Sciatic nerve (tissue), 2 donors: ENCODE measurements around the gene RBM4B. TPM values are rescaled to one million over a fixed set of nuclear protein-coding genes. Genes with fewer than 3 reads are reported as not detected.

Source experiments
- ATAC-seq: fragments of 200-7000 bp; cut with Tn5 transposase; one replicate; pipeline ENCODE4 v1.9.1; 2020; ENCODE audit warnings: mild to moderate bottlenecking, moderate library complexity
- DNase-seq: peaks from one replicate; pipeline ENCODE4 v3.0.0-alpha.2; 2020; ENCODE audit warnings: low spot score
- intact Hi-C: fragments of 100-400 bp; cut with DNase I; formaldehyde crosslinking; loops from one replicate; pipeline ENCODE4 v1.14.2; 2022
- total RNA-seq: library from RNA; stranded (reverse); fragmentation: NEBNext Ultra II Directional; extraction: Animal tissue kit (Norgen Biotek cat#: 25700); gene quantifications from one replicate; pipeline ENCODE4 v1.2.1, GENCODE V29; 2021
- donor health status: DM: no; HTN: no; CAD: no.
- donor health status: DM: no; HTN: no; CAD: no.

RBM4B gene
- total RNA-seq, 1 donor from 2014 or later: 23.7 TPM

- DNase-seq (no peak), ATAC-seq (no peak)
- intact Hi-C loops: no loop called here
Observed at GRCh38 chr11:66708701-66709100, 31.0 kb upstream of the RBM4B start.

- intact Hi-C loops: no loop called here
- DNase-seq: no peak
- ATAC-seq: no peak
Observed at GRCh38 chr11:66708094-66708493, 30.4 kb upstream of the RBM4B start.

GRCh38 chr11:66707486-66707885 lies 29.8 kb upstream of the RBM4B start:
- DNase-seq (no peak), ATAC-seq (no peak)
- intact Hi-C loops: no loop called here

- intact Hi-C loops: no loop called here
- DNase-seq: no peak
Observed at GRCh38 chr11:66706989-66707388, 29.3 kb upstream of the RBM4B start.

GRCh38 chr11:66705587-66706335 lies 28.1 kb upstream of the RBM4B start:
- intact Hi-C loops: no loop called here
- ATAC-seq: no peak
- DNase-seq: no peak

More at GRCh38 chr11:66706989-66707388, 29.3 kb upstream of the RBM4B start:
- no peak for ATAC-seq

- DNase-seq (no peak), ATAC-seq (no peak)
- intact Hi-C loops: no loop called here
Observed at GRCh38 chr11:66704659-66705360, 27.1 kb upstream of the RBM4B start.

GRCh38 chr11:66701432-66702240 lies 23.9 kb upstream of the RBM4B start:
- DNase-seq (no peak), ATAC-seq (no peak)
- intact Hi-C loops: no loop called here

- DNase-seq: no peak
- intact Hi-C loops: no loop called here
- ATAC-seq: no peak
Observed at GRCh38 chr11:66700742-66701141, 23.1 kb upstream of the RBM4B start.

- intact Hi-C loops: no loop called here
- ATAC-seq (no peak), DNase-seq (no peak)
Observed at GRCh38 chr11:66700337-66700736, 22.6 kb upstream of the RBM4B start.

GRCh38 chr11:66698491-66698890 lies 20.8 kb upstream of the RBM4B start:
- ATAC-seq (no peak), DNase-seq (no peak)
- intact Hi-C loops: loop anchor here (5.0 kb wide), 1 partner anchor 139 kb away; no protein-coding TSS in a partner anchor

GRCh38 chr11:66697988-66698387 lies 20.3 kb upstream of the RBM4B start:
- intact Hi-C loops: loop anchor here (5.0 kb wide), 1 partner anchor 139 kb away; no protein-coding TSS in a partner anchor
- DNase-seq (no peak), ATAC-seq (no peak)

GRCh38 chr11:66696146-66696545 lies 18.5 kb upstream of the RBM4B start:
- intact Hi-C loops: loop anchor here (5.0 kb wide), 1 partner anchor 141 kb away; no protein-coding TSS in a partner anchor
- DNase-seq (no peak), ATAC-seq (no peak)

- intact Hi-C loops: loop anchor here (5.0 kb wide), 1 partner anchor 143 kb away; no protein-coding TSS in a partner anchor
Observed at GRCh38 chr11:66694732-66695207, 17.1 kb upstream of the RBM4B start.

GRCh38 chr11:66694056-66694410 lies 16.3 kb upstream of the RBM4B start:
- DNase-seq (no peak), ATAC-seq (no peak)
- intact Hi-C loops: no loop called here

More at GRCh38 chr11:66694732-66695207, 17.1 kb upstream of the RBM4B start:
- DNase-seq: peak; percentile 92
- peak; percentile 93 for ATAC-seq

- ATAC-seq: no peak
- intact Hi-C loops: no loop called here
- no peak for DNase-seq
Observed at GRCh38 chr11:66693356-66694055, 15.8 kb upstream of the RBM4B start.

- DNase-seq (no peak), ATAC-seq (no peak)
- intact Hi-C loops: no loop called here
Observed at GRCh38 chr11:66692871-66693331, 15.2 kb upstream of the RBM4B start.

GRCh38 chr11:66692446-66692845 lies 14.8 kb upstream of the RBM4B start:
- intact Hi-C loops: no loop called here
- no peak for DNase-seq
- ATAC-seq: no peak

GRCh38 chr11:66691311-66691980 lies 13.8 kb upstream of the RBM4B start:
- DNase-seq: no peak
- no peak for ATAC-seq
- intact Hi-C loops: no loop called here
